ENCODE measurements around the gene USB1.
A peak's percentile ranks its signal among the peaks of the same experiment; 100 is the strongest.

Gene USB1

GRCh38 chr16:57995721-57996405 is 5.3 kb upstream of the USB1 start:
- DNase-seq: no peak

- DNase-seq: no peak
Observed at GRCh38 chr16:57996406-57997175, 4.6 kb upstream of the USB1 start.

GRCh38 chr16:57997176-57997527 is 4.1 kb upstream of the USB1 start:
- no peak for DNase-seq

DNA sequence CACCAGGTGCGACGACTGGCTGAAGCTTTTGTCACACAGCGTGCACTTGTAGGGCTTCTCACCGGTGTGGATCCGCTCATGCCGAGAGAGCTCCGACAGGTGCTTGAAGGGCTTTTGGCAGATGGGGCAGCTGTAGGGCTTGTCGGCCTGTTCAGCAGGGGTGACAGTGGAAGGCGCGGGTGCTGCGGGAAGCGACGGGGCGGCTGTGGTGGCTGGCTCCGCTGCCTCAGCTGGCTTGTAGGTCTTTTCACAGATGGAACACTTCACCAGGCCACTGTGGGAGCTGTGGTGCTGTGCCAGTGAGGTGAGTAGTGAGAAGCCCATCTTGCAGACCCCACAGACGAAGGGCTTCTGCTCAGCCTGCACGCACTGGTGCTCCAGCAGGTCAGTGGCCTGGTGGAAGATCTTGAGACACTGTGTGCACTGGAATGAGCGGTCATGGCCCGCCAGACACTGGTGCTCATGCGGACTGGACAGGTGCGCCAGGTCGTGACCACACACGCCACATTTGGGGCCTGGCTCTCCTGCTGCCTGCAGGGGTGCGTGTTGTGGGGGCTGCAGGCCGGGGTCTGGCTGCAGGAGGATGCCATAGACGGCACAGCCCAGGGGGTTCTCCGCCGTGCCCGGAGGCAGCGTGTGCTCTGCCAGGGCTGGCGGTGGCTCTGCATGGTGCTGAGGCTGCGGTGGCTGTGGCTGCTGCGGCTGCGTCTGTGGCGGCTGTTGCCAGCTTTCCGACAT is 3.5 kb upstream of the USB1 start:
- DNase-seq: no peak

DNA sequence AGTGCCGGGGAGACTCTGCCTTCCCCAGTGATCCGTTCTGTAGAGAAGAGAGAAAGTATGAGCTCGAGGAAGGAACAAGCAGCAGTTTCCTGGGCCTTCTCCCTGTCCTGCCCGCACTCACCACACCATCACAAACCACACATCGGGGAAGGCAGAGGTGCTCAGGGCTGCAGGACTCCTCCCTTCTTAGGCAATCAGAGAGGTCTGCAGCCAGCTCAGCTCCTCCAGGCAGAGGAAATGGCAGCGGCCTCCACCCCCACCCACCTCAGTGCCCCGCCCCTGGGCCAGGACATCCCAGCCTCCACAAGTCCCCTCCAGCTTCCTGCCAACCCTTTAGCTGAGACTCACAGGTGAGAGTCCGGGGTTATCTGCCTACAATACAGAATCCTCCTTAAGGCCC is 2.7 kb upstream of the USB1 start:
- DNase-seq: peak in 4 of 5 donors; percentile 35 to 85 (median 41)

DNA sequence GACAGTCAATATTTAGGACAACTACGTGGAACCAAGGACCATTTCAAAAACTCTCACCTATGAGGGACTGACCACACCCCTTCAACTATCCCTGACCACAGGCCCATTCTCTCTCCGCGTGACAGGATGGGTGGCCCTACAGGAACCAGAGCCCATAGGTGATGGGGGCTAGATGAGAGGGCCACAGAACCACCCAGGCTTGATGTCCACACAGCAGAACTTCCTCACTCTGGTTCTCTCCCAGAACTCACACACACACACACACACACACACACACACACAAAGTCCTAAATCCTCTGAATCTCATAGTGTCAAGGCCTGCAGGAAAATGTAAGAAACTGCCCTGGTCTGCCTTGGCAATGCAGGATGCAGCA is 2.2 kb upstream of the USB1 start:
- DNase-seq: no peak

- peak in 2 of 5 donors; percentile 32 to 49 for DNase-seq
Observed at GRCh38 chr16:57999366-57999970, 1.7 kb upstream of the USB1 start.

DNA sequence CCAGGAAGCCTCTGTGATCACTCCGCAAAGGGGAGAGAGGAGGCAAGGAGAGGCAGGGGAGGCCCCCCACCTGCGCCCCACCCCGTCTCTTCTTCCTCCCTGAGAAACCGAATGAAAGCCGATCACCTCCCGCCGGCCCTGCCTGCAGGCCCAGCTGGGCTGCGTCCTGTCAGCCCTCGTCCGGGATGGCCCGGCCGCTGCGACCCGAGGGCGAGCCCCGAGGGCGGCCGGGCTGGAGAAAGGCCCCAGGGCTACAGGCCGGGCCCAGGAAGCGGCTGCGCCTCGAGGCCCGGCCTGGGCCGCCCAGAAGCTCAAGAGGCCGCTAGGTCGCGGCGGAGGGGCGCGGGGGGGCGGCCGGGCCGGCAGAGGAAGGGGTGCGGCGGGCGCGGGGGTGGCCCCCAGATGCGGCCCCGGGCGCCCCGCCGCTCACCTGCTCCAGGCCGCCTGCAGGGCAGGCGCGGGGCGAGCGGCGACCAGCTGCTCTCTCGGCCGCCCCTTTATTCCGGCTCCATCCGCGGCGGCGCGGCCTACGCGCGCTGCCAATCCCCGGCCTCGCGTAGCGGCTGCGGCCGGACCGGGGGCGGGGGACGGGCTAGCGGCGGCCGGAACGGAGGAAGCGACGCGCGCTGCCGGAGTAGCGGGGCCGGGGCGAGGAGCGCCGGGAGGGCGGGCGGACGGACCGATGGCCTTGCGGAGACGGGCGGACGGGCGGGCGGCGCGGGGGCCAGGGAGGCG is 1.1 kb upstream of the USB1 start, which contains the start of gene ZNF319:
TSS of gene ZNF319 (minus strand) at position 702 of the 735 bp plus-strand sequence. CDS start 2,407 bp downstream, outside the sequence.
- peak in 2 of 5 donors; percentile 11 to 19 for DNase-seq

DNA sequence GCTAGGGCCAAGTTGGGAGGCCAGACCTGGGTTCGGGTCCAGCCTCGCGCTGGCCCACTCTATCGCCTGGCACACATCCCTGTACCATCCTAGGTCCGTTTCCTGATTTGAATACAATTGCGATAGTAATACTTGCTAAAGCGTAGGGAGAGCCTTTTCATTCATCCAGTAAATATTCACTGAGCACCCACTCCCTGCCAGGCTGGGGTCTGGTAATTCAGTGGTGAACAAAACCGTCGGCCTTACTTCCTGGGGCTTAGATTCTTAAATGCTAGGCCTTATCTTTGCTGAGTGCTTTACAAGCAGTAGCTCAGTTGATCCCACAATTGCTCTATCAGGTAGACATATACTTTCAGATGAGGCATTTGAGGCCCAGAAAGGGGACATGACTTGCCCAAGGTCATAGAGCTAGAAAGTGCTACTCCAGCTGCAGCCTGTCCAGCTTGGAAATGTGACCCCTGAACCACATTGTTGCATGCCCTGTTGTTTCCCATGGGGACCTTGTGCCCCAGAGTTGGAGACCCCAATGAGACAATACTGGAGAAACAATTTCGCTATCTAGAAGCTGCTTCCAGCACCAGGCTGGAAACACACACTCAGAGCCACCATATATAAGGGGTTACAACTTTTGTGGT is 691 bp downstream of the USB1 start:
- no peak for DNase-seq

DNA sequence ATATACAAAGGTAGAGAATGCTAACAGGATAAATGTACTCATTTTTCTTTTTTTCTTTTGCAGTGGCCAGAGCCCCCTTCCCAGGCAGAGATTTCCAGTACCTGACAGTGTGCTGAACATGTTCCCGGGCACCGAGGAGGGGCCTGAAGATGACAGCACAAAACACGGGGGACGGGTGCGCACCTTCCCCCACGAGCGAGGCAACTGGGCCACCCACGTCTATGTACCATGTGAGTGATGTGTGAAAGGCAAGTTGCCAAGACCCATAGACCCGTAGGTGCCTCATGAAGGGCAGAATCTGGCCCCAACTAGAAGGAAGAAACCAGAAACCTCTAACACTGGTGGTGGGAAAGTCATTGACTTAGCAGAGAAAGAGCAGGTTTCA is 1.2 kb downstream of the USB1 start:
- no peak for DNase-seq

- DNase-seq: no peak
Observed at GRCh38 chr16:58002936-58003335, 1.7 kb downstream of the USB1 start.

- DNase-seq: peak in 1 of 5 donors; percentile 2
Observed at GRCh38 chr16:58004736-58005135, 3.5 kb downstream of the USB1 start.

DNA sequence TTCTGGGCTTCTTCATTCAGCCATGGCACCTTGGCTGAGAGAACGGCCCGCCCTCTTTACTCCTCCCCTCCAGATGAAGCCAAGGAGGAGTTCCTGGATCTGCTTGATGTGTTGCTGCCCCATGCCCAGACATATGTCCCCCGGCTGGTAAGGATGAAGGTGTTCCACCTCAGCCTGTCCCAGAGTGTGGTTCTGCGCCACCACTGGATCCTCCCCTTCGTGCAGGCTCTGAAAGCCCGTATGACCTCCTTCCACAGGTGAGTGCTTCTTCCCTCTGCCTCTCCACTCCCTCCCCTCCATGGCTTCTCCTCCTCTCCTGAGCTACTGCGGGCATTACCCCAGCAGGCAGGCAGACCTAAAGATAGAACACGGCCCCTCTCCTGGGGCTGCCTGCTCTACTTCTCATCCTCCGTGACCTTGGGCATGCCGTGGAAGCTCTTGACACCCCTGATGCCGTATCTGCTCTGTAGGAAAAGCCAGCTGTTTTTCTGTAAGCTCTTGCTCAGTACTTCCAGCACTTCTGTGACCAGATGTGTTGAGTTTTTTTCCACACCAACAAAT is 8.7 kb downstream of the USB1 start:
- DNase-seq: no peak

DNA sequence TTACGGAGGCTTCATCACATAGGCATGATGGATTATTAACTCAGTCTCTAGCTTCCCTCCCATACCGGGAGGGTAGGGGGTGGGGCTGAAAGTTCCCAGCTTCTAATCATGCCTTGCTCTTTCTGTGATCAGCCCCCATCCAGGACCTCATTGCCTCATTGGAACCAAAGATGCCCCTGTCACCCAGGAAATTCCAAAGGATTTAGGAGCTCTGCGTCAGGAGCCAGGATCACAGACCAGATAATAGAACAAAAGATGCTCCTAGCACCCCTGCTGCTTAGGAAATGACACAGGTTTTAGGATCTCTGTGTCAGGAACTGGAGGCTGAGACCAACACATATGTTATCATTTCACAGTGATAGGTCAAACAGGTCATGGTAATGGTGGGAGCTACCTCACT is 9.7 kb downstream of the USB1 start:
- no peak for DNase-seq

GRCh38 chr16:58011652-58012051 is 10.4 kb downstream of the USB1 start:
- DNase-seq: no peak

DNA sequence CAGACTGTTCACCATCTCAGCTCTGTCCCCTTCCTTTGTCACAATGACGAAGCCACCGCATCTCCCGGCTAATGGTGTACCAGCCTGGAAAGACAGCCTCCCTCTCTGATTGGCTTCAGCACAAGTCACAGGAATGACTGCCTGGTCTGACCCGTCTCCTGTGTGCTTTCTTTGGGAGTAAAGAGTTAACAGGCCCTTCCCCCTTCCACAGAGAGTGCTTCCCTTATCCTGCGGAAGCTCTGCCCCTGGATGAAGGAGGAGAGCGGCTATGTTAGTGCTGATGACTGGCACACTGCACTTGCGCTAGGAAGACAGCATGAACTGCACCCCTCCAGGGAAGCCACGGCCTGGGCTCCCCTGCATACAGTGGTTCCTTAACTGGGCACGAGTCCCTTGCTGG is 11.3 kb downstream of the USB1 start:
- no peak for DNase-seq

- DNase-seq: no peak
Observed at GRCh38 chr16:58013201-58013956, 12.2 kb downstream of the USB1 start.

GRCh38 chr16:58016840-58017446 is 15.7 kb downstream of the USB1 start:
- DNase-seq: no peak

GRCh38 chr16:58018803-58019202 is 17.6 kb downstream of the USB1 start:
- no peak for DNase-seq

DNA sequence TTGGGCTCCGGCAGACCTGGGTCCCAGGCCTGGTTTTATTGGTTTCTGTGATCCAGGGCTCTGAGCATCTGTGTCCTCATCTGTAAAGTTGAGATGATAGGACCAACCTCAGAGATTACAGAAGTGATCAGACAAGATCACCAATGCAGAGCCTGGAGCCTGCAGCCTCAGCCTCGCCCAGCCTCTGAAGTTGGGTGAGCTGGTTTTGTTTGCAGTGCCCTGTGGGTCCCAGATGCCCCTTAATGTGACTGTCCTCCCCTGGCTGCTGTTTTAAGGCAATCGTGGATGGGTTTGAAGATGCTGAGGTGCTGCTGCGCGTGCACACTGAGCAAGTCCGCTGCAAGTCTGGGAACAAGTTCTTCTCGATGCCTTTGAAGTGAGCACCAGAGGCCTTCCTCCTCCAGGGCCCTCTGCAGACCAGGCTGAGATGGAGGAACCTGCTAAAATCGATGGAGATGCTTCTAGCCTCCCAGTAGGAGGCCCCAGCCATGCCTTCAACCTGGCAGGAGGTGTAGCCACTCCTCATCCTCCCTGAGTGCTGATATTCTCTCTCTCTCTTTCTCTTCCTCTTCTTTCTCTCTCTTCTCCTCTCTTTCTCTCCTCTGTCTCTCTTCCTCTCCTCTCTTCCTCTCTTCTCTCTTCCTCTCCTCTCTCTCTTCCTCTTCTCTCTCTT is 18.8 kb downstream of the USB1 start:
- DNase-seq: no peak

Data from T-helper 1 cell (primary cell).